NCI-H748 (cell line): ENCODE measurements around the gene OPN5.
A peak's percentile ranks its signal among the peaks of the same experiment; 100 is the strongest.

Experiments used
- DNase-seq: peaks from one replicate; lab custom pipeline; 2025; ENCODE audit not compliant: unreplicated experiment; lab: John Stamatoyannopoulos, UW

Gene OPN5

DNA sequence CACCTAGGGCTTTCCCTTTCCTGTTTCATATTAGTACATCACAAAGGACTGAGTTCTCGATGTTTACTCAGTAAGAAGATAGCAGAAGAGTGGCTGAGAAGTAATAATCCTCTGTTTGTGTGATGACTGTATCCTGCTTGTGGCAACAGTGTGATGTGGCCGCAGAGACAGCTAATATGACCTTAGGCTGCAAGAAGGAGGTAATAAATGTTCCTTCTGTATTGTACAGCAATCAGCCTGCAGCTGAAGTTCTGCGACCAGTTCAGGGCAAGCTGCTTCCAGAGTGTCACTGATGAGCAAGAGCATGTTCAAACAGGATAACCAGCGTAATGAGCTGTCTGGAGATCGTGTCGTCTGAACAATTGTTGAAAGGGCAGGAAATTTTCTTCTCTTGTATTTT, 70.9 kb downstream of the OPN5 start:
- peak; percentile 86 for DNase-seq

DNA sequence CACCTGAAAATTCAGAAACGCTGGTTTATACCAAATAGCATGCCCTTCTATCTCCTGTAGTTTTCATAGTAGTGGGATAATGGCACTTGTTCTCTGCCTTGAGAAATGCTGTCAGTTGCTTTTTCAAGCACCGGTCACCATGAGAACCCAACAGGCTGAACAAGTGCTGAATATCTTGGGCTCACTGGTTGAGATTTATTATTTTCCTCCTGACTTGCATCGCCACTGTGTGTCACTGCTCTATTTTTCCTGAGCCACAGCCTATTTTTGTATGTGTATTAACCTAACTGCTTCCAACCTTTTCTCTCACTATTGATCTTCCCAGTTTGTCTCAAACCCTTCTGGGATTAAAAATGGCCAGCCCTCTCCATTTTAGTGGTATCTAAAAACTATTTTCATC, 71.9 kb downstream of the OPN5 start:
- peak; percentile 21 for DNase-seq

DNA sequence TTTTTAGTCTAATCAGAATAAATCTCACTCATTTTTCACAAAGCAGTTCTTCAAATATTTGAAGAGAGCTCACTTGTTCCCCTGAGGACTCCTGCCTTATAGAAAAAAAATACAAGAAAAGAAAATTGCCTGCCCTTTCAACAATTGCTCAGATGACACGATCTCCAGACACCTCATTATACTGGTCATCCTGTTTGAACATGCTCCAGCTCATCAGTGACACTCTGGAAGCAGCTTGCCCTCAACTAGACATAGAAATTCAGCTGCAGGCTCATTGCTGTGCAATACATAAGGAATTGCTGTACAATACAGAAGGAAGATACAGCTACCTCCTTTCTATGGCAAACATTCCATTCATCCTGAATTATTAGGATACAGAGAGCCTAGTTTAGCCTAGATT, 73.1 kb downstream of the OPN5 start:
- peak; percentile 69 for DNase-seq

DNA sequence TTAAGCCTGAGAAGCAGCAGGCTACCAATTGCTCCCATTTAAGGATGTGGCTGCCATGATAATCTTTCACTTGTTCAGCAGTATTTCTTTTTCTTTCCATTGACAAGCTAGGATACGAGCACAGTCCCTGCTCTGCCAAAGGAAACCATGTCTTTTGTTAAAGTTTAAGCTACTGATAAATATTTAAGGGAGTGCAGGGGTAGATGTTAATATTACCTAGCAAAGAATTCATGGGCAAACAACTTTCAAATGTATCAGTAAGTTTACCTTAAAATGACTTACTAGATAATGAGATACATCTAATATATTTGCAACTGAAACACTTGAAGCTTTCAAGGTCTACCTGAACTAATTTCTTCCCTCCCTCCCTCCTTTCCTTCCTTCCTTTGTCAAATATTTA, 77.3 kb downstream of the OPN5 start:
- no peak for DNase-seq

DNA sequence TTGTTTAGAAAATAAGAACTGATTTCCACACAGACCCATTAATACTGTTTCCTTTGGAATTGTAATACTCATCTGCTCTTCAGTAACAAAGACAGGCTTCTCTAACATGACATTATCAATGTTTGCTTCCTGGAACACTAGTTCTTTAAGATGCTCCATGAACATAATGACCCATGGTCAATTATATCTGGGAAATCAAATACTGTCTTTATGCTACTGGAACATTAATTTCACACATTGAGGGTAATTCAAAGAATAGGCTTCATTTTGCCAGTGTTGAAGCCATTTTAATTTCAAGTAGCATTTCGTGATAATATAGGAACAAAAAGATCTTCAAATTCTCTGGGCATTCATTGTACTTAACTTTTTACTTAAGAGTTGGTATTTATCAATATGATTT, 80.9 kb downstream of the OPN5 start:
- DNase-seq, result no peak

DNA sequence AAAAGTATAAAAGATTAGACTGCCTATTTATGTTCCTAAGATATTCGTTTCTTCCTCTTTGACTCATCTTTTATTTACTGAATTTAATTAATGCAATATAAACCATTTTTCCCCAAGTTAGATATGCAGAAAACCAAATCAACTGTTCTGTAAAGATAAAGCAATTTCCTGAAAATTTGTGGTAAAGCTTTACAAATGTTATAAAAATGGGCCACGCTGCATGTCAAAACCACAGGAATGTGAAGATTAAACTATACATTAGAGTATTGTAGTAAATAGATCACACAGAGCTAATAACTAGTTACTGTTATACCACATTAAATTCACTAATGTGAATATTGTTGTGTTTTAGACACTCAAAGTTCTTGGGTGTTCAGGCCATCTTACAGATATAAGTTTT, 83.4 kb downstream of the OPN5 start:
- DNase-seq, result no peak

DNA sequence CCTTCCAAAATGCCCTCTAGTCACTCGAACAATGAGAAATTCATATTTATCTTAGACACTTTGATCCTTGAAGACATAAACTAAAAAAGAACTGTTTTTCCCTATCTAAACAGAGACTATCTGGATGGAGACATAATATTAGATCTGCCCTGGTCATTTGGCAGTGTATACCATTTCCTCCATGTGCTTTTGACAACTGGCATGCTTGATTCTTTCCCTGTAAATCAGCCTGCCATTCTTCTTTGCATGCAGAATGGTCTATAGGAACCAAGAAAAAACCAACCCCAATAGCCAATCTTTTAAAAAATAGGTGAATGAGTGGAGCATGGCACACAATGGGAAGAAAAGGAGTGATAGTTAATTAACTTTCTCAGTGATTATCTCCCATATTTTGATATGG, 93.8 kb downstream of the OPN5 start:
- DNase-seq, result no peak
